Keratinocyte (primary cell): ENCODE data around the gene TM9SF1. TPM values are rescaled to one million over a fixed set of nuclear protein-coding genes. Genes with fewer than 3 reads are reported as not detected.

ENCODE experiments used
- DNase-seq: peaks from one replicate; pipeline ENCODE4 v3.0.0-alpha.2; 2011; ENCODE audit warnings: low read depth, missing footprints, low spot score
- FAIRE-seq: peaks from 2 replicates; lab custom pipeline; 2011; peaks lifted over from hg19 to GRCh38; lab: Jason Lieb, UNC
- H2AFZ ChIP-seq: 2 replicates; pipeline ENCODE4 v1.6.0; 2012; ENCODE audit warnings: low read length, control low read depth, inconsistent platforms; ENCODE audit not compliant: control insufficient read depth
- H3K27ac ChIP-seq: 2 replicates; pipeline ENCODE4 v1.5.1; 2011; ENCODE audit warnings: low read length; ENCODE audit not compliant: control insufficient read depth, insufficient read depth
- H3K27me3 ChIP-seq: 3 replicates; pipeline ENCODE4 v1.6.0; 2011; ENCODE audit warnings: low read length; ENCODE audit not compliant: control insufficient read depth, insufficient read depth; ENCODE audit errors: extremely low read depth
- H3K36me3 ChIP-seq, 2 experiments: 2 replicates in 1 of 2; 3 replicates in 1 of 2; pipeline ENCODE4 v1.5.1; 2011; ENCODE audit warnings: low read length in 2 of 2, mild to moderate bottlenecking in 1 of 2; ENCODE audit not compliant: control insufficient read depth in 2 of 2, insufficient read depth in 2 of 2; ENCODE audit errors: extremely low read depth in 1 of 2
- H3K4me1 ChIP-seq: 3 replicates; pipeline ENCODE4 v1.5.1; 2011; ENCODE audit warnings: low read length; ENCODE audit not compliant: control insufficient read depth, insufficient read depth; ENCODE audit errors: extremely low read depth
- H3K4me2 ChIP-seq: 3 replicates; pipeline ENCODE4 v1.6.0; 2011; ENCODE audit warnings: low read depth, low read length; ENCODE audit not compliant: control insufficient read depth, insufficient read depth; ENCODE audit errors: extremely low read depth
- H3K4me3 ChIP-seq, 3 experiments: fragments of 200-600 bp in 1 of 3; sonication (generic) in 1 of 3; 2 replicates in 2 of 3; 3 replicates in 1 of 3; pipeline ENCODE4 v1.5.1; 2011 to 2016; ENCODE audit warnings: low read length in 3 of 3, mild to moderate bottlenecking in 3 of 3, control low read depth in 2 of 3, inconsistent platforms in 1 of 3, low read depth in 1 of 3, mixed read lengths in 1 of 3, mixed run types in 1 of 3, moderate library complexity in 1 of 3; ENCODE audit not compliant: control insufficient read depth in 2 of 3, insufficient read depth in 2 of 3; ENCODE audit errors: extremely low read depth in 1 of 3
- H3K79me2 ChIP-seq: 2 replicates; pipeline ENCODE4 v1.6.0; 2012; ENCODE audit warnings: low read length; ENCODE audit not compliant: control insufficient read depth, insufficient read depth
- H3K9ac ChIP-seq: 3 replicates; pipeline ENCODE4 v1.6.0; 2011; ENCODE audit warnings: low read length; ENCODE audit not compliant: control insufficient read depth, insufficient read depth; ENCODE audit errors: extremely low read depth
- H3K9me1 ChIP-seq: 3 replicates; pipeline ENCODE4 v1.6.0; 2011; ENCODE audit warnings: low read length; ENCODE audit not compliant: control insufficient read depth, insufficient read depth; ENCODE audit errors: extremely low read depth
- H3K9me3 ChIP-seq: 2 replicates; pipeline ENCODE4 v1.5.1; 2012; ENCODE audit warnings: low read depth, low read length; ENCODE audit not compliant: control insufficient read depth
- H4K20me1 ChIP-seq: 3 replicates; pipeline ENCODE4 v1.6.0; 2011; ENCODE audit warnings: low read length; ENCODE audit not compliant: control insufficient read depth, insufficient read depth; ENCODE audit errors: extremely low read depth
- EZH2 ChIP-seq: IDR thresholded peaks from one replicate; pipeline ENCODE4 v1.6.1; 2012; ENCODE audit warnings: inconsistent platforms, mild to moderate bottlenecking, low read length, moderate library complexity
- dilution Hi-C: fragments of 300-500 bp; cut with MboI; formaldehyde crosslinking; loops from one replicate; pipeline ENCODE4 v1.7.0; 2020; ENCODE audit warnings: low sequenced_read_pairs; ENCODE audit not compliant: extremely low pct_ligation_motif_present
- polyA plus RNA-seq, 5 experiments: library from polyadenylated mRNA; depleted of rRNA in 3 of 5; stranded (reverse) in 3 of 5; stranded (forward) in 1 of 5; unstranded in 1 of 5; fragments of >200 nt; gene quantifications; 1 replicate in 1 of 5; 2 replicates in 3 of 5; 3 replicates in 1 of 5; pipeline versions ENCODE4 v1.2.1 to v1.2.3, GENCODE V29; 2011 to 2012; ENCODE audit warnings: missing spikeins in 2 of 5, low read depth in 1 of 5, low replicate concordance in 1 of 5
- TF ChIP-seq, protein P1 (sequence below), 3 experiments: IDR thresholded peaks in 1 of 3; conservative IDR thresholded peaks in 1 of 3; optimal IDR thresholded peaks in 1 of 3; 2 replicates in 2 of 3; 3 replicates in 1 of 3; pipeline versions ENCODE3 to v1.5.1; 2011; ENCODE audit warnings: low read length in 3 of 3, mild to moderate bottlenecking in 3 of 3, moderate library complexity in 2 of 3, control low read depth in 1 of 3, inconsistent platforms in 1 of 3; ENCODE audit not compliant: insufficient read depth in 2 of 3; ENCODE audit errors: extremely low read depth in 1 of 3

Gene TM9SF1
- polyA plus RNA-seq, 1 donor (not counting 4 experiments of a cell fraction or from before 2014, with no cell fraction given) = 19.2 TPM

DNA sequence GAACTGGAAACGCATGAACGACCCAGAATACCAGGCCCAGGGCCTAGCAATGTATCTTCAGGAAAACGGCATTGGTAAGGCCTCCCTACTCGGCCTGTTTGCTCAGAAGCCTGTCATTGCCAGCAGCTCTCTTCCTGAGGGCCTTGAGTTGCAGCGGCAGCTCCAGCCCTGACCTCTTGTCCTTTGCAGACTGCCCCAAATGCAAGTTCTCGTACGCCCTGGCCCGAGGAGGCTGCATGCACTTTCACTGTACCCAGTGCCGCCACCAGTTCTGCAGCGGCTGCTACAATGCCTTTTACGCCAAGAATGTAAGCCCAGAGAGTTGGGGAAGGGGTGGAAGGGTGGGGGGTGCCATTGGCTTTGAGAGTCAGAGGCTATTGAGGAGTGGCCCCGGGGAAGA, 37.9 kb downstream of the TM9SF1 start:
- H3K4me2 ChIP-seq = no peak overlapping the region
- FAIRE-seq = no peak
- H3K27ac ChIP-seq = no peak overlapping the region
- DNase-seq = no peak
- H3K4me1 ChIP-seq = peaks cover 16% of the 10 kb centered on the region
- no peaks in the 10 kb centered on the region for H4K20me1 ChIP-seq
- H3K36me3 ChIP-seq = peaks cover 36 to 48% of the 10 kb centered on the region in 2 experiments
- peaks cover 13% of the 10 kb centered on the region for H3K79me2 ChIP-seq
- no peak overlapping the region for H3K4me3 ChIP-seq
- no peaks in the 10 kb centered on the region for H3K9me1 ChIP-seq
- TF ChIP-seq EZH2 = no peak
- TF ChIP-seq, protein P1, sequence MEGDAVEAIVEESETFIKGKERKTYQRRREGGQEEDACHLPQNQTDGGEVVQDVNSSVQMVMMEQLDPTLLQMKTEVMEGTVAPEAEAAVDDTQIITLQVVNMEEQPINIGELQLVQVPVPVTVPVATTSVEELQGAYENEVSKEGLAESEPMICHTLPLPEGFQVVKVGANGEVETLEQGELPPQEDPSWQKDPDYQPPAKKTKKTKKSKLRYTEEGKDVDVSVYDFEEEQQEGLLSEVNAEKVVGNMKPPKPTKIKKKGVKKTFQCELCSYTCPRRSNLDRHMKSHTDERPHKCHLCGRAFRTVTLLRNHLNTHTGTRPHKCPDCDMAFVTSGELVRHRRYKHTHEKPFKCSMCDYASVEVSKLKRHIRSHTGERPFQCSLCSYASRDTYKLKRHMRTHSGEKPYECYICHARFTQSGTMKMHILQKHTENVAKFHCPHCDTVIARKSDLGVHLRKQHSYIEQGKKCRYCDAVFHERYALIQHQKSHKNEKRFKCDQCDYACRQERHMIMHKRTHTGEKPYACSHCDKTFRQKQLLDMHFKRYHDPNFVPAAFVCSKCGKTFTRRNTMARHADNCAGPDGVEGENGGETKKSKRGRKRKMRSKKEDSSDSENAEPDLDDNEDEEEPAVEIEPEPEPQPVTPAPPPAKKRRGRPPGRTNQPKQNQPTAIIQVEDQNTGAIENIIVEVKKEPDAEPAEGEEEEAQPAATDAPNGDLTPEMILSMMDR (optimal IDR thresholded peaks at IDR 0.05 in 1 of 3, IDR thresholded peaks at IDR 0.05 in 1 of 3, conservative IDR thresholded peaks at IDR 0.05 in 1 of 3; ENCODE audit: extremely low read depth in 1 of 3, insufficient read depth in 2 of 3, low read length in 3 of 3) = no peak
- H2AFZ ChIP-seq = no peak overlapping the region
- no peaks in the 10 kb centered on the region for H3K27me3 ChIP-seq
- no peak overlapping the region for H3K9ac ChIP-seq
- dilution Hi-C loops = no loop called here
- H3K9me3 ChIP-seq = no peaks in the 10 kb centered on the region

DNA sequence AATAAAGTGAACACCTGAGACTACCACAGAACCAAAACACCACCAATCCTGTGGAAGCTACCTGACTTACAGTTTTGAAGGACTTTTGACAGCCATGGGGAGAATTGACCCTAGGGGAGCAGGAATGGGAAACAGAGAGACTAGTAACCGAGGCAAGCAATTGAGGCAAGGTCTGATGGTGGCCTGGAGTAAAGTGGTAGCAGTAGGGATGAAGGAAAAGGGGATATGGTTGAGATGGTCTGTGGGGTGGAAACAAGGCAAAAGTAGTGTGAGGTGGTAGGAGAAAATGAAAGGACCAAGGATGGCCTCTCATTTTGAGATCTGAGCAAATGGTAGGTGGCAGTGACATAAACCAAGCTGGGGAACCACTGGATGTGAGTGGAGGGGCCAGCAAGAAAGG, 38.4 kb downstream of the TM9SF1 start:
- Histone ChIP-seq H2AFZ (no peak overlapping the region), H3K27me3 (no peaks in the 10 kb centered on the region), H3K4me1 (peaks cover 11% of the 10 kb centered on the region), H3K9ac (no peak overlapping the region), H4K20me1 (no peaks in the 10 kb centered on the region), H3K9me3 (no peaks in the 10 kb centered on the region), H3K79me2 (peaks cover 10% of the 10 kb centered on the region), H3K4me2 (no peak overlapping the region), H3K4me3 (no peak overlapping the region), H3K9me1 (no peaks in the 10 kb centered on the region), H3K36me3 (peaks cover 36 to 46% of the 10 kb centered on the region in 2 experiments), H3K27ac (no peak overlapping the region)
- FAIRE-seq = no peak
- TF ChIP-seq, protein P1 (optimal IDR thresholded peaks at IDR 0.05 in 1 of 3, IDR thresholded peaks at IDR 0.05 in 1 of 3, conservative IDR thresholded peaks at IDR 0.05 in 1 of 3; ENCODE audit: extremely low read depth in 1 of 3, insufficient read depth in 2 of 3, low read length in 3 of 3) = no peak
- TF ChIP-seq EZH2 = no peak
- DNase-seq = no peak
- dilution Hi-C loops = no loop called here
